Adrenal gland (tissue), 5 donors: Measurements from ENCODE around the gene EPHB2.

Experiments
- POLR2A ChIP-seq, 2 donors: fragments of 450-650 bp; IDR thresholded peaks; one replicate each; pipeline ENCODE4 v1.6.1; 2017; ENCODE audit warnings: antibody characterized with exemption in 2 of 2, mild to moderate bottlenecking in 2 of 2, moderate library complexity in 1 of 2
- TF ChIP-seq, protein P1 (sequence below), 6 experiments: fragments of 450-650 bp in 4 of 6; fragments of 200-600 bp in 2 of 6; sonication (generic) in 1 of 6; IDR thresholded peaks; 1 replicate in 5 of 6; 2 replicates in 1 of 6; pipeline versions ENCODE4 v1.5.1 to v1.8.0; 2016 to 2021; ENCODE audit warnings: antibody characterized with exemption in 6 of 6, mild to moderate bottlenecking in 2 of 6, moderate library complexity in 1 of 6
- donor health status: DM: no; HTN: no; CAD: no.

DNA sequence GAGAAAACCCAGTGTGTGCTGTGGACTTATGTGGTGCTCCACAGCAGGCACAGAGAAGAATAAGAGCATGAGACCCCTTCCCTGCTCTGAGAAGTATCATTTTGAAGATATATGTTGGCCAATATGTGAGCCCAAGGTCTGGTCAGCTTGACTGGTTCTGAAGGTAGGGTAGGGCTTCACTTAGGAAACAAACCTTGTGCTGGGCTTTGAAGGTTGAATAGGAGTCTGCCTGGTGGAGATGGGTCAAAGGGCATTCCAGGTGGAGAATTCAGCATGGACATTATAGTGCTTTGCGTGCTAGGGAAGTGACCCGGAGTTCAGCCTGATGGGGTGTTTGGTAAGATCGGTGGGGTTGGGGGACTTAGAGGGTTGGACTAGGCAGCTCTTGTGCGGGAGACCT is 99.1 kb downstream of the EPHB2 start:
- TF ChIP-seq, protein P1, sequence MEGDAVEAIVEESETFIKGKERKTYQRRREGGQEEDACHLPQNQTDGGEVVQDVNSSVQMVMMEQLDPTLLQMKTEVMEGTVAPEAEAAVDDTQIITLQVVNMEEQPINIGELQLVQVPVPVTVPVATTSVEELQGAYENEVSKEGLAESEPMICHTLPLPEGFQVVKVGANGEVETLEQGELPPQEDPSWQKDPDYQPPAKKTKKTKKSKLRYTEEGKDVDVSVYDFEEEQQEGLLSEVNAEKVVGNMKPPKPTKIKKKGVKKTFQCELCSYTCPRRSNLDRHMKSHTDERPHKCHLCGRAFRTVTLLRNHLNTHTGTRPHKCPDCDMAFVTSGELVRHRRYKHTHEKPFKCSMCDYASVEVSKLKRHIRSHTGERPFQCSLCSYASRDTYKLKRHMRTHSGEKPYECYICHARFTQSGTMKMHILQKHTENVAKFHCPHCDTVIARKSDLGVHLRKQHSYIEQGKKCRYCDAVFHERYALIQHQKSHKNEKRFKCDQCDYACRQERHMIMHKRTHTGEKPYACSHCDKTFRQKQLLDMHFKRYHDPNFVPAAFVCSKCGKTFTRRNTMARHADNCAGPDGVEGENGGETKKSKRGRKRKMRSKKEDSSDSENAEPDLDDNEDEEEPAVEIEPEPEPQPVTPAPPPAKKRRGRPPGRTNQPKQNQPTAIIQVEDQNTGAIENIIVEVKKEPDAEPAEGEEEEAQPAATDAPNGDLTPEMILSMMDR (IDR thresholded peaks at IDR 0.05) = no peak
- TF ChIP-seq POLR2A (IDR thresholded peaks at IDR 0.05) = no peak
